ENCODE data around the gene CCDC71L.
"Not testable (repeated sequence)": the region's sequence is repeated elsewhere in the genome, so short reads cannot be mapped to it uniquely, and the experiment has no call there.

CCDC71L gene

DNA sequence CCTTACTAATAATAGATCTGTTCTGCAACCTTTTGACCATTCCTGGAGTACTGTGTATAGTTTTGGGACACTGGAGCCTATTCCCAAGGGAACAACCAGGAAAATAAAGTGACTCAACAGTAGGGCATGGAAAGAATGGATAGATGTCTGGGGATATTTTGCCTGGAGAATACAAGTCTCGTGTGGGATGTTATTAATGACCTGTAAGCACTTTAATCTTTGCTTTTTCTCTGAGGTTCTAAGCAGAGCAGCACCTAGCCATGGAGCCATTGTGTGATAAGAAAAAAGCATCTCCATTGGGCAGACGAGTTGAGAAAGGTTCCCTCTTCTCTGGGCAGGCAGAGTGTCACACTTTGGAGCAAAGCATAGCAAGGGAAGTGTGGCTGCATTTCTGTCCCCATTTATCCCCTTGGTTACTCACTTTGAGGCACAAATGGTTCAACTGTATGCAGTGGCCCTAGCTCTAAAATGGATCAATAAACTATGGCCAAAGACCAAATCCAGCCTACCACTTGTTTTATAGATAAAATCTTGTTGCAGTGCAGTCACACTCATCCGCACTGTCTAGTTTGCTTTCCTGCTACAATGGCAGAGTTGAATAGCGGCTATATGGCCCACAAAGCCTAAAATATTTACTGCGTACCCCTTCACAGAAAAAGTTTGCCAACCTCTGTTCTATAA lies 21.0 kb upstream of the CCDC71L start:
- TF ChIP-seq CTCF (conservative IDR thresholded peaks at IDR 0.05; ENCODE audit: low read length), result no peak
- no peak overlapping the region for H3K4me3 ChIP-seq (ENCODE audit: low read length)
- DNase-seq (ENCODE audit: low read depth), result peak; percentile 76

DNA sequence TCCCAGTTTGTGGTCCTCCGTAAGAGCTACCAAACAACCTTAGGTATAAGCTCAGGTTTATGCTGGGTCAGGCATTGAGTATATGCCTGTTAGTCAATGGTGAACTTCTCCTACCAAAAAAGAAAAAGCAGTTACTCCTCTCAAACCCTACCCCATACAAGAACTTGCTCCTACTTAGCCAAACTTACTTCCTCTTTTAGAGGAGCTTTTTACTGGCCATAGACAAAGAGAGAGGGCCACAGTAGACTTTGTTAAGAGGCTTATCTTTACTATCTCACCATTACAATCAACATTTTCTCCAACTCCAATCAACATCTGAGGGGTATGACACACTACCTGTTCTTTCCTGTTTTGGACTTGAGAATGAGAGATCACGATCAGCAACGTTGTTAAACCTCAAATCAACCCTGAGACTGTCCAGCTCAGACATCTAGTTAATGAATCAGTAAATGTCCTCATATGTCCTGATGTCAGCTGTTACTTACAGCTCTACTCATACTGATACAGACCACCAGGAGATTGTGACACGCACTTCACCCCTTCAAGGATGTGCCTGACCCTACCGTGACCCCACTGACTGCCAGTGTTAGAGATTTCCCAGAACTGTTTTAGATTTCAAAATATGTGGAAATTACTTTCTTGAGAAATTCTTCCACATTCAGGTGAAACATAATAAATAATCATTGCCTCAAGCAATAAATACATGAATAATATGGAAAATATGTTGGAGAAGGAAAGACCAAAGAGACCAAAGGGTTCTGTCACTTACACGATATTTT lies 18.4 kb upstream of the CCDC71L start:
- no peak overlapping the region for H3K4me3 ChIP-seq (ENCODE audit: low read length)
- no peak for TF ChIP-seq CTCF (conservative IDR thresholded peaks at IDR 0.05; ENCODE audit: low read length)
- DNase-seq (ENCODE audit: low read depth), result peak; percentile 81

DNA sequence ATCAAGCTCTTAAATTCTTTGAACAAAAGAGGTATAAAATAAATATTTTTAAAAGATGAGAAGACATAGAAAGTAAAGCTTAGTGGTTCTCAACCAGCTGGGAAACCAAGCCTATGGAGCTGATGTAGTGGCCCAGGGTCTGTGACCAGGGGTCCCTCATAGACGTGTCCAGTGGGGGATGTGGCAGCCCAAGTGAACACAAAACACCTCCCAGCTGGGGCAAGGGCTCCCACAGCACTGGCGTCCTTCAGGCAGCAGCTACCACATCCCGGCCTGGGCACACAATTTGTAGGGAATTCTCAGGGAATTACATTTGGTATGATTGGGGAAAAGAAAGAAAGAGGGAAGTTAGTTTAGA lies 17.8 kb upstream of the CCDC71L start:
- no peak overlapping the region for H3K4me3 ChIP-seq (ENCODE audit: low read length)
- no peak for TF ChIP-seq CTCF (conservative IDR thresholded peaks at IDR 0.05; ENCODE audit: low read length)
- DNase-seq (ENCODE audit: low read depth), result no peak

DNA sequence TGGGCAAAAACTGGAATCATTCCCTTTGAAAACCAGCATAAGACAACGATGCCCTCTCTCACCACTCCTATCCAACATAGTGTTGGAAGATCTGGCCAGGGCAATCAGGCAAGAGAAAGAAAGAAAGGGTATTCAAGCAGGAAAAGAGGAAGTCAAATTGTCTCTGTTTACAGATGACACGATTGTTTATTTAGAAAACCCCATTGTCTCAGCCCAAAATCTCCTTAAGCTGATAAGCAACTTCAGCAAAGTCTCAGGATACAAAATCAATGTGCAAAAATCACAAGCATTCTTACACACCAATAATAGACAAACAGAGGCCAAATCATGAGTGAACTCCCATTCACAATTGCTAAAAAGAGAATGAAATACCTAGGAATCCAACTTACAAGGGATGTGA lies 15.5 kb upstream of the CCDC71L start:
- DNase-seq (ENCODE audit: low read depth); H3K4me3 ChIP-seq (ENCODE audit: low read length): not testable (repeated sequence)

DNA sequence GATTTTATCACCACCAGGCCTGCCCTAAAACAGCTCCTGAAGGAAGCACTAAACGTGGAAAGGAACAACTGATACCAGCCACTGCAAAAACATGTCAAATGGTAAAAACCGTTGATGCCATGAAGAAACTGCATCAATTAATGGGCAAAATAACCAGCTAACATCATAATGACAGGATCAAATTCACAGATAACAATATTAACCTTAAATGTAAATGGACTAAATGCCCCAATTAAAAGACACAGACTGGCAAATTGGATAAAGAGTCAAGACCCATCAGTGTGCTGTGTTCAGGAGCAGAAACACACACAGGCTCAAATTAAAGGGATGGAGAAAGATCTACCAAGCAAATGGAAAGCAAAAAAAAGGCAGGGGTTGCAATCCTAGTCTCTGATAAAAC lies 12.7 kb upstream of the CCDC71L start:
- DNase-seq (ENCODE audit: low read depth), result not testable (repeated sequence)

GRCh38 chr7:106671930-106672329 lies 11.0 kb upstream of the CCDC71L start:
- not testable (repeated sequence) for H3K4me3 ChIP-seq (ENCODE audit: low read length); DNase-seq (ENCODE audit: low read depth)

More for the DNA sequence above, 12.7 kb upstream of the CCDC71L start:
- not testable (repeated sequence) for H3K4me3 ChIP-seq (ENCODE audit: low read length)

DNA sequence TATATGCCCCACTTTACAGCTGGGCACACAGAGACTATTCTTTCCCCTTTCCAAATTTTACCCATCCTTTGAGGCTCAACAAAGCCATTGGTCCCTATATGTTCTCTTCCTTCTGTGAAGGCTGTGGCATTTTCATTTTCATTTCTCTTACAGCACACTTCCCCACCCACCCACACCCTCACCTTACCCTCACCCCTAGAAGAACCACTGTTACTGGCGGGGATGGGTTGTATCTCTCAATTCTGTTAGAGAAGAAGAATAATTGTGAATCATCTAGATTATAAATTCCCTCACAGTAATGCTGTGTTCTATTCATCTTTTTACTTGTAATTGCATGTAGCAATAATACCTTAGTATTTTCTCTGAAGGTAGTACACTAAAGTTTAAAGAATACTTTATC lies 10.2 kb upstream of the CCDC71L start:
- no peak for DNase-seq (ENCODE audit: low read depth)
- no peak overlapping the region for H3K4me3 ChIP-seq (ENCODE audit: low read length)
- no peak for TF ChIP-seq CTCF (conservative IDR thresholded peaks at IDR 0.05; ENCODE audit: low read length)

GRCh38 chr7:106668861-106669524 lies 8.0 kb upstream of the CCDC71L start:
- no peak for TF ChIP-seq CTCF (conservative IDR thresholded peaks at IDR 0.05; ENCODE audit: low read length)
- no peak for DNase-seq (ENCODE audit: low read depth)
- no peak overlapping the region for H3K4me3 ChIP-seq (ENCODE audit: low read length)
